OCI-LY7 (cell line): ENCODE measurements around the gene NAGPA. TPM values are rescaled to one million over a fixed set of nuclear protein-coding genes. Genes with fewer than 3 reads are reported as not detected.
"Not testable (repeated sequence)": the region's sequence is repeated elsewhere in the genome, so short reads cannot be mapped to it uniquely, and the experiment has no call there.

Experiments
- BruUV-seq: library from RNA; stranded (reverse); fragments of 400-500 nt; replicated peaks from 2 replicates; lab custom pipeline; 2021; lab: Mats Ljungman, UMichigan
- CTCF ChIA-PET: fragments of 300-600 bp; sonication (Branson Sonifier 250); formaldehyde crosslinking; loops from one replicate; lab custom pipeline; 2022; ENCODE audit warnings: antibody characterized with exemption; ENCODE audit not compliant: unreplicated experiment; lab: Charles Lee
- POLR2A ChIA-PET: fragments of 300-600 bp; sonication (Branson Sonifier 250); formaldehyde crosslinking; loops from one replicate; lab custom pipeline; 2022; ENCODE audit warnings: antibody characterized with exemption; lab: Charles Lee
- DNase-seq: peaks from one replicate; pipeline ENCODE4 v3.0.0-alpha.2; 2015; ENCODE audit warnings: low spot score
- H2AFZ ChIP-seq: fragments of 200-600 bp; sonication (generic), shearing (Covaris generic); 2 replicates; pipeline ENCODE4 v1.6.1; 2014; ENCODE audit warnings: mild to moderate bottlenecking, antibody characterized with exemption, low read length, moderate library complexity
- H3K27ac ChIP-seq: fragments of 200-600 bp; sonication (generic); 2 replicates; pipeline ENCODE4 v1.5.1; 2014; ENCODE audit warnings: mixed run types, low read depth, mild to moderate bottlenecking, moderate library complexity, low read length, inconsistent platforms; ENCODE audit not compliant: poor library complexity, severe bottlenecking
- H3K36me3 ChIP-seq: fragments of 200-600 bp; sonication (generic); 2 replicates; pipeline ENCODE4 v1.6.1; 2014; ENCODE audit warnings: mild to moderate bottlenecking, antibody characterized with exemption, low read length, moderate library complexity, mixed read lengths; ENCODE audit not compliant: insufficient read depth
- H3K4me1 ChIP-seq: fragments of 200-600 bp; sonication (generic); 2 replicates; pipeline ENCODE4 v1.5.1; 2014; ENCODE audit warnings: mild to moderate bottlenecking, low read length; ENCODE audit not compliant: insufficient read depth, poor library complexity, severe bottlenecking
- H3K4me2 ChIP-seq: fragments of 200-600 bp; sonication (generic); 2 replicates; pipeline ENCODE4 v1.6.1; 2014; ENCODE audit warnings: mild to moderate bottlenecking, low read length
- H3K4me3 ChIP-seq: fragments of 200-600 bp; sonication (generic); 2 replicates; pipeline ENCODE4 v1.5.1; 2014; ENCODE audit warnings: mild to moderate bottlenecking, low read depth, low read length; ENCODE audit not compliant: poor library complexity, severe bottlenecking
- H3K79me2 ChIP-seq: fragments of 200-600 bp; sonication (generic); 2 replicates; pipeline ENCODE4 v1.6.1; 2016; ENCODE audit warnings: low read depth, mild to moderate bottlenecking, low read length, moderate library complexity, mixed read lengths; ENCODE audit not compliant: insufficient read depth
- H3K9me2 ChIP-seq: fragments of 200-600 bp; sonication (generic); 2 replicates; pipeline ENCODE4 v1.6.1; 2016; ENCODE audit warnings: mild to moderate bottlenecking, low read length, mixed read lengths; ENCODE audit not compliant: insufficient read depth
- H3K9me3 ChIP-seq: fragments of 200-600 bp; sonication (generic); 2 replicates; pipeline ENCODE4 v1.6.1; 2014; ENCODE audit warnings: mild to moderate bottlenecking, mixed run types, low read length, mixed read lengths
- H4K20me1 ChIP-seq: fragments of 200-600 bp; sonication (generic); 2 replicates; pipeline ENCODE4 v1.6.1; 2014; ENCODE audit warnings: mild to moderate bottlenecking, antibody characterized with exemption, low read length, moderate library complexity, mixed read lengths; ENCODE audit not compliant: insufficient read depth
- CTCF ChIP-seq: fragments of 200-600 bp; sonication (generic); conservative IDR thresholded peaks from 2 replicates; pipeline ENCODE4 v1.5.1; 2014; ENCODE audit warnings: mild to moderate bottlenecking, antibody characterized with exemption, low read length, moderate library complexity, mixed read lengths
- EZH2phosphoT487 ChIP-seq: fragments of 200-600 bp; sonication (generic); IDR thresholded peaks from 2 replicates; pipeline ENCODE4 v1.6.1; 2018; ENCODE audit warnings: low read depth, borderline replicate concordance, mild to moderate bottlenecking, mixed run types, antibody characterized with exemption, low read length, moderate library complexity, mixed read lengths
- intact Hi-C: fragments of 100-400 bp; cut with micrococcal nuclease; formaldehyde crosslinking; loops from one replicate; pipeline ENCODE4 v1.10.0; 2022; ENCODE audit not compliant: unreplicated experiment
- total RNA-seq, 2 experiments: library from RNA; depleted of rRNA in 1 of 2; stranded (reverse); fragments of >200 nt in 1 of 2; shearing (Covaris generic) in 1 of 2; gene quantifications; 2 replicates each; pipeline ENCODE4 v1.2.3, GENCODE V29; 2014 to 2022

The NAGPA gene
- total RNA-seq, 2 experiments from 2014 or later: 12.8 to 14.6 TPM

GRCh38 chr16:5046914-5047313 is 13.2 kb upstream of the NAGPA start:
- intact Hi-C loops: no loop called here
- no TSS peak for BruUV-seq
- Histone ChIP-seq H3K4me3 (no peak overlapping the region), H3K9me3 (no peaks in the 10 kb centered on the region), H4K20me1 (no peaks in the 10 kb centered on the region), H3K27ac (no peak overlapping the region), H3K4me1 (no peaks in the 10 kb centered on the region), H3K4me2 (no peak overlapping the region), H3K79me2 (no peaks in the 10 kb centered on the region), H3K9me2 (no peaks in the 10 kb centered on the region), H2AFZ (no peak overlapping the region), H3K36me3 (no peaks in the 10 kb centered on the region)
- TF ChIP-seq CTCF (no peak), EZH2phosphoT487 (no peak)
- ChIA-PET POLR2A (no interaction called here), CTCF (no interaction called here)
- no peak for DNase-seq

GRCh38 chr16:5045499-5046115 is 11.9 kb upstream of the NAGPA start:
- Histone ChIP-seq H3K27ac (no peak overlapping the region), H2AFZ (no peak overlapping the region), H3K4me1 (no peaks in the 10 kb centered on the region), H3K36me3 (no peaks in the 10 kb centered on the region), H3K4me2 (no peak overlapping the region), H3K4me3 (no peak overlapping the region), H3K9me3 (no peaks in the 10 kb centered on the region), H3K79me2 (no peaks in the 10 kb centered on the region), H3K9me2 (no peaks in the 10 kb centered on the region), H4K20me1 (no peaks in the 10 kb centered on the region)
- CTCF ChIA-PET: no interaction called here
- TF ChIP-seq EZH2phosphoT487 (no peak), CTCF (no peak)
- no TSS peak for BruUV-seq
- no peak for DNase-seq
- POLR2A ChIA-PET: interaction anchor here (1.7 kb wide), 1 partner anchor 16 kb away, joined by 10 read pairs; no protein-coding TSS in a partner anchor
- intact Hi-C loops: no loop called here

- H4K20me1 ChIP-seq, CTCF ChIA-PET, BruUV-seq, H3K9me3 ChIP-seq, intact Hi-C loops, DNase-seq, H3K4me1 ChIP-seq, H3K27ac ChIP-seq, H3K4me2 ChIP-seq, H3K9me2 ChIP-seq, H3K4me3 ChIP-seq, H3K36me3 ChIP-seq, H3K79me2 ChIP-seq, H2AFZ ChIP-seq: not testable (repeated sequence)
- POLR2A ChIA-PET: interaction anchor here (1.7 kb wide), 1 partner anchor 17 kb away, joined by 10 read pairs; no protein-coding TSS in a partner anchor
Observed at GRCh38 chr16:5044581-5044980, 10.8 kb upstream of the NAGPA start.
